HG02973 (cell line): ENCODE data around the gene PTPRT.

ENCODE experiments used
- ATAC-seq: cut with Tn5 transposase; IDR thresholded peaks from one replicate; pipeline ENCODE4 v1.9.1; 2021; ENCODE audit warnings: moderate library complexity; ENCODE audit not compliant: unreplicated experiment

PTPRT gene

DNA sequence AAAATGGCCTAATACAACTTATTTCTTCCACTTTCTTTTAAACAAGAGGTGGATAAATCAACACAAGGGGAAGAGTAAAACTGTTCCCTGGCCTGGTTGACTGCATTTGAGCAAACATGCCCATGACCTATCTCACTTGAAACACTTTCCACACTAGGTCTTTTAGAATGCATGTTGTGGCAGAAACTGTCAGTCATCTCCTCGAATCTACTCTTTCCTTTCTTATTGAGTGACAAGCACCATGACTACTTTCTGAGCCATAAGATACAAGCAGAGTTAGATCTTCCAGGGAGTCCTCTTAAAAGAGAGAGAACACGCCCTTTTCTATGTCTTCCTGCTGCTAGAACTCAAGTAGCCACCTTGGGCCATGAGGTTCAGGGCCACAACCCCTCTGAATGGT lies 66.5 kb downstream of the PTPRT start:
- ATAC-seq, result no peak

- no peak for ATAC-seq
Observed at GRCh38 chr20:43119720-43120119, 70.0 kb downstream of the PTPRT start.

DNA sequence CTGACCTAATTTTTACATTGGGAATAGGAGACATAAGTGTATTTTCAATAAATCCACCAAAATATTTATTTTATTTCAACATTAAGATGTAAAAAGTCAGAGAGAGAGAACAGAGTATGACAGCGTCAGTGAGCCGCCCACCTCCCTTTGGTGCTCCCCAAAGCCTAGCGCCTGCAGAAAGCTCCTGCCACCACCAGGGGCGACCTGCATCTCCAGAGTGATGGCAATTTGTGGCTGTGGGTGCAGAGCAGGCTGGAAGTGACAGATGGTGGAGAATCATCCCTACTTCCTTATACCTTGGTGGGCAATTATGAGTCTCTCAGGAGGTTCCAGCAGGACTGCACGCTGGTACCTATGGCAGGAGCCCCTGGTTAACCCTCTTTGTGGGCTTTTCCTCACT lies 87.3 kb downstream of the PTPRT start:
- no peak for ATAC-seq

GRCh38 chr20:43096931-43097260 lies 92.8 kb downstream of the PTPRT start:
- no peak for ATAC-seq

DNA sequence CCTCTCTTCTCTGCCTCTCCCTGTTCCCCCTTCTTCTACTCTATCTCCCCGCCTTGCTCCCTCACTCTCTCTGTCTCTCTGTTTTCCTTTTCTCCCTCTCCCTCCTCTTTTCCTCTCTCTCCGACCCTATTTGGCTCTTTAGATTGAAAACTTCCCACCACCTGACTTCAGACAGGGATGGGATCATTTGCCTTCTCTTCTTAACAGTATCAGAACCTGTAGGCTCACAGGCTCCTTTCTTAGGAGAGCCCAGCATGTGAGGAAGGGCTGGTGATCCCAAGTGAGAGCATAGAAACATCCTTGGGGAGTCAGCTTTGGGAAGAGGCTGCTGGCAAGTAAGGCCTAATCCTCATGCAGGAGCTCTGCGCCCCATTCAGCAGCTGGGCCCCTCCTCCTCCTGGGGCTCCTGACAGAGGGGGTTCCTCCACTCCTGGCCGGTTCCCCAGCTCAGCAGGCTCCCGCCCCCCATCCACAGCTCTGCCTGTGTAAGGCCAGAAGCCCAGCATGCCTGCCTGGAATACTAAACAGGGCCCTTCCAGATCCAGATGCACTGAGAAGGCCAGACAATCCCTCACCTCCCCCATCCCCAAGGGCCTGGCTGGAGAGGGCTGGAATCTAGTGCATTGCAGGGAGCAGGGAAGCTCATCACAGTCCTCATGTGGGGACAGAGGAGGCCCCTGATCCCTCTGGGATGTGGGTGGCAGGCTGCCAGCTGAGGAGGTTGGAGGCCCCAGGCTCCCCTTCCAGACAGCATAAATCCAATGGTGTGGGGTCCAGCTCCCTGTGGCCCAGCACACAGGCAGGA lies 93.4 kb downstream of the PTPRT start:
- ATAC-seq, result no peak

DNA sequence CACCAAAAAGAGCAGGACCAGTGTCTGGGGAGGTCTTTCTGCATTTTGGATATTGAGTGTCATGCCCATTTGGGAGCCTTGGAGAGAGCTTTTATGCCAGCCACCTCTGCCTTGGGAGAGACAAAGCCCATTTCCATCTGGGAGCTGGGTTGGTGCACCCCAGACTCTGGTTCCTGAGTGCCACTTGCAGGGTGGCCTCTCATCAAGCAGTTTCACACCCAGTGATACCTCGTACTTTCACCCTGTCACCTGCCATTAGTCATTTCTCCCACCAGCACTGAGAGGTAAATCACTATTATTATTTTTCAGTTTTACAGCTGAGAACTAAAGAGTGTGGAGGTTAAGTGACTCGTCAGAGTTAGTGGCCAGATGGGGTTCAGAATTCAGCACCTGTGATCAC lies 94.7 kb downstream of the PTPRT start:
- no peak for ATAC-seq

- ATAC-seq, result no peak
Observed at GRCh38 chr20:43092386-43093088, 97.2 kb downstream of the PTPRT start.

- ATAC-seq, result no peak
Observed at GRCh38 chr20:43068482-43068881, 121.2 kb downstream of the PTPRT start.

DNA sequence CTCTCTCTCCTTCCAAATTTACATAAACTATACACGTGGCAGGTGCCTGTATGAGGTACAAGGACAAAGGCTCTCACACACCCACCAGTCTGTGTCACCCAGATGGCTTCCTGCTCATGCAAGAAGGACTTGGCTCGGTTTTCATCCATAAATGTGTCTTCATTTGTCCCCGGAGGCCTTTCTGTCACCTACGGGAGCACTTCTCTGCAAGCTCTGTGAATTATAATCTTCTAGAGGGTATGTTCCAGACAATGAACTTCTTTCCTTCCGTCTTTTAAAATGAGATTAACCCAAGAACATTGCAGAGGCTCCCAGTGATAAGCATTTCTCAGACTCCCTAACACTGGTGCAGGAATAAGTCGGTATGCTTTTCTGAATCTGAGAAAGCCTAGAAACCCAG lies 123.6 kb downstream of the PTPRT start:
- no peak for ATAC-seq

GRCh38 chr20:43065299-43065698 lies 124.4 kb downstream of the PTPRT start:
- ATAC-seq, result no peak

- ATAC-seq, result no peak
Observed at GRCh38 chr20:43058077-43058476, 131.6 kb downstream of the PTPRT start.

- ATAC-seq, result no peak
Observed at GRCh38 chr20:43057317-43057716, 132.4 kb downstream of the PTPRT start.

DNA sequence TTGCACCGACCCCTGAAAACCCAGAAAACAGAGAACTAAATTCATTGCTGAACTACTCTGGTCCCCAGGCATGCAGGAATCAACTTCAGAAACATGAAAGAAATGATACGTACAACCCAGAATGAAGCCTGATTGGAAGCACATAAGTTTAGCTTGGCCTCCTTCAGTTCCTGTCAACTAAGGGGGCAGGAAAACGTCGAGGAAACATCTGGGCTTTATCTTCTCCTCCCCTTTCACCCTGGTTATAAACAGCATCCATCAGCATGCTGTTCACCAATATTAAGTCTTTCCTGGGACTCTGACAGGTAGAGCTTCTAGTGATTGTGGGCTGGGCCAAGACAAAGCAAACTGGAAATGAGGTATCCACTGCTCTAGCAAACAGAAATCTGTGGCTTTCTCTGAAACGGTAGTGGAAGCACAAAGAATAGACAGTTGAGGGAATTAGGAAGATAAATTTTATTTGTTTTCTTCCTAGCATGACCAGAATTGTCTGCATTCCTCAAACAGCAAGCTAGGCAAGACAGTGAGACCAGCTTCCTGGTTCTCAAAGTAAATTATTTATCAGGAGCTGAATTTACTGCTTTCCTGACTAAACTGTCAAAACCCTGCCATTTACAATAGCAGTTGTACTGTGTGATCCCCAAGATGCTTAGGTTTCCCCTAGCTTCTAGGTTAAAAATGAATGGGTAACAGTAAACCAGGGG lies 134.4 kb downstream of the PTPRT start:
- no peak for ATAC-seq

DNA sequence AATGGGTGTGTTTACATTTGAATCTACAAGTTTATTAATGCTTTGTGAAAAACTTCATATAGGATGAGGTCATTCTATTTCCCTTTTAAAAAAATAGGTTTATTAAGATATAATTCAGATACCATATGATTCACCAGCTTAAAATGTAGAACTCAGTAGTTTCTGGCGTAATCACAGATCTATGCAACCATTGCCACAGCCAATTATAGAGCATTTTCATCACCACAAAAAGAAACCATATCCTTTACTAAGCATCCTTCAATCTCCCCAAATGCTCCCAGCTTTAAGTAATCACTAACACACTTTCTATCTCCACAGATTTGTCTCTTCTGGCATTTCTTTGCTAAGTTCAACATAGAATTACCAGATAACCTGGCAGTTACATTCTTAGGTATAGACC lies 137.2 kb downstream of the PTPRT start:
- ATAC-seq, result no peak

DNA sequence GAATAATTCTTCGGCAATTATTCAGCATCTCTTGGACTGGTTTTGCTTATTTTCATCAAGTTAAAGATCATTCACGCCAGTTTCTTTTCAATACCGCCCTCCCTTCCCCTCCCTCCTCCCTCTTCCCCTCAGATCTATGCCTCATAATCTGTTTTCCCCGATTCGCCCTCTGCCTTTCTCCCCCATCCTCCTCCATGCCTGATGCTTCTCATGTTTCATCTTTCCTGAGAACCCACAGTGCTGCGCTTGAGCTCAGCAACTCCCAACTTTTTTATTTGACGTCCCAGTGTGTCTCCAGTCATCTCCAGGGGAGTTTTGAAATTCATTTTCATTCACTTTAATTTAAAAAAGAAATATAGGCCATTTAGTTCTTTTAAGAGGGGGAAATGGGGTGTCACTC lies 142.7 kb downstream of the PTPRT start:
- ATAC-seq, result no peak

GRCh38 chr20:43043887-43044286 lies 145.8 kb downstream of the PTPRT start:
- no peak for ATAC-seq

DNA sequence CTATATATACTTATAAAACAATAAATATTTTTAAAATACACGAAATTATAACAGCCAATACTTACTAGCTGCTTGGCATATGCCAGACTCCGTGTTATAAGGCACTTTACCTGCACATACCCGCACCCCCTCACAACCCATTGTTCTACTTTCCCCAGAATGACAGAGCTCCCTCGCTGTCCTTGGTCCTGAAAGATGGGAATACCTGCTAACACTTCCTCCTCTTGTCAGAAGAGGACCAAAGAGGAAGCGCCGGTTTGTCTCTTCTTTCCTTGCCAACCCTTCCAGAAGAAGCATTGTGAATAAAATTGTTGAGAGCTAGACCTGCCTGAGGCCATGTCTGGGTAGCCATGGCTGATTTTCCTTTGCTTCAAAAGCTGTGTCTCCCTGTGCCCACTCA lies 149.3 kb downstream of the PTPRT start:
- no peak for ATAC-seq

DNA sequence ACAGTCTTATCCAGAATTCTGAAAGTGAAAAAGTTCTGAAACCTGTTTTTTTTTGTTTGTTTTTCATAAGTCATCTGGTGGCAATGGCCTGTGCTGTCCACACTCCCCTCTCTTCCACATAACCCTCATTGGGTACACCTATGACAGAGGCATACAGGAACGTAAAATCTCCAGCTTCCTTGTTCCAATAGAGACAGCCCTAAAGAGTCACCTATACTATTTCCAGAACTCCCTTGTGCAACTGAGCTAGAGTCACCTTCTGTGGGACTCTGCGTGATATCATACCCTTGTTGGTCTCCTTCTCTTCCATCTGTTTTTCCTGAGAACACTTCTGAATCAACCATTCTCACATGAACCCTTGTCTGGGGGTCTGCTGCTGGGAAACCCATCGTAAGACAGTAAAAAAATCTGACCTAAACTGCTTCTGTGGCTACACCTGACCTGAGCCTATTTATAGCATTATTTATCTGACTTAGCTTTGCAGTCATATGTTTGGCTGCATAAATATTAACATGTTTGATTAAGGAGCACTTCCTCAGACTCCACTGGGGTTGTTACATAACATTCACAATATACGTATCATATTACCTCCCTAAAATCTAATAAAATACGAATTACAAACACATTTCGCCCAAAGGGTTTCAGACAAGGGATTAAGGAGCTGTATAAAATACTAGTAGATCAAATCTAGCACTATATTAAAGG lies 151.9 kb downstream of the PTPRT start:
- no peak for ATAC-seq

- ATAC-seq, result no peak
Observed at GRCh38 chr20:43034981-43035724, 154.6 kb downstream of the PTPRT start.

DNA sequence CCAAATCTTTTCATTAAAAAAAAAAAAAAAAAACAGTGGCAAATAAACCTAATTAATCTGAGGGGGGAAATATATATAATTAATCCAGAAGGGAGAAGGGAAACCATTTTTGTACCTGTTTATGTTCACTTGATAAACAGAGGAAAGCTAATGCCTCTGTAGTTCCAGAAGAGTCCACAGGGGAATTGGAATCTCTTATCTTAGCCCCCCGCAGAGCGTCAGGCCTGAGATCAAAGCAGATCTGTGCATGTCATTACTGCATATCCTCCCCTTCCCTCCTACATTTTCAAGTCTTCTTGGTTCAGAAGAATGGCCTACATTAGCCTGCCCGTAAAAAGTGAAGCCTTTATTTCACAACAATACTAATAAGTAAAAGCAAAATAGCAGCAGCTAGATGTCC lies 157.2 kb downstream of the PTPRT start:
- no peak for ATAC-seq

DNA sequence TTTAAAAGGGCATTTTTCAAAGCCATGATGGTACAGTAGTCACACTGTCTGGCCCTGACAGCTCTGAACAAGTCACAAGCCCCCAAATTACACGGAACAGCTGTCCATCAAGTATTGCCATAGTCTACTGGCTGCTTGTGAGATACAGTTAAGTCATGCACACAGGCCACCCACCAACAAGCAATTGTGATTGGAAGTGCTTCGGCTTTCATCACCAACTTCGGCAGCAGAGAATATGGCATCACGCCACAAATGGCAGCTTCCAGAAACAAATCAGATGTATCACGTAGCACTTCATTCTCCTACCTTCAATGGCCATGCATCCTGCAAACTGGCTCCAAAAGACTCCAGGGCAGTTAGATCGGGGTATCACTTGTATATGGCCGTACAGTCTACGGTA lies 160.5 kb downstream of the PTPRT start:
- no peak for ATAC-seq
